DOHH2 (cell line): ENCODE data around the gene CENPN.

ENCODE experiments used
- CTCF ChIP-seq: fragments of 200-600 bp; sonication (generic); IDR thresholded peaks from one replicate; pipeline ENCODE4 v1.5.1; 2014; ENCODE audit warnings: antibody characterized with exemption, mild to moderate bottlenecking, low read depth, low read length; ENCODE audit not compliant: poor library complexity, severe bottlenecking
- EZH2phosphoT487 ChIP-seq: fragments of 200-600 bp; sonication (generic); IDR thresholded peaks from 2 replicates; pipeline ENCODE4 v1.6.1; 2017; ENCODE audit warnings: borderline replicate concordance, mild to moderate bottlenecking, antibody characterized with exemption, low read length, moderate library complexity, mixed read lengths

GRCh38 chr16:81041696-81042095 is 34.7 kb downstream of the CENPN start:
- TF ChIP-seq CTCF (no peak), EZH2phosphoT487 (no peak)
